HG02759 (cell line): ENCODE measurements around the gene SCAMP1.

Experiments used
- ATAC-seq: cut with Tn5 transposase; IDR thresholded peaks from one replicate; pipeline ENCODE4 v1.9.1; 2021; ENCODE audit warnings: mild to moderate bottlenecking, moderate library complexity; ENCODE audit not compliant: unreplicated experiment

SCAMP1 gene

GRCh38 chr5:78490709-78491485, 130.5 kb downstream of the SCAMP1 start:
- no peak for ATAC-seq

DNA sequence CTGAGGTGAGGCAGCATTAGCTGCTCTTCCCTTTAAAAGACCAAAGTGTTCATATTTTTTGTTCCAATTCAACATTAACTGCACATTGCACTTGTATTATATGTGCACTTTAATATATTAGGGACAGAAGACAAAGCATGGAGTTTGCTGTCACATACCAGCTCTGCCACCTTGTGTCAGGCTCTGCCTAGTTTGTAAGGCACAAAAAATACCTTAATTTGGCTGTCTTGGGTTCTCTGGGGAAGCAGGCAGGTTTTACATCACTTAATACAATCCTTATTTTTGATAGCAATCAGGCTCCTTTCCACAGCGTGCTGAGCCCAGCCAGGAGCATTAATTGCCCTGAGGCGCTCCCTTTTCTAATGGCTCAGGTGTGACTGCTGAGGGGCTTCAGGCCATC, 131.8 kb downstream of the SCAMP1 start:
- no peak for ATAC-seq

- no peak for ATAC-seq
Measured at GRCh38 chr5:78492650-78493049, 132.2 kb downstream of the SCAMP1 start.

DNA sequence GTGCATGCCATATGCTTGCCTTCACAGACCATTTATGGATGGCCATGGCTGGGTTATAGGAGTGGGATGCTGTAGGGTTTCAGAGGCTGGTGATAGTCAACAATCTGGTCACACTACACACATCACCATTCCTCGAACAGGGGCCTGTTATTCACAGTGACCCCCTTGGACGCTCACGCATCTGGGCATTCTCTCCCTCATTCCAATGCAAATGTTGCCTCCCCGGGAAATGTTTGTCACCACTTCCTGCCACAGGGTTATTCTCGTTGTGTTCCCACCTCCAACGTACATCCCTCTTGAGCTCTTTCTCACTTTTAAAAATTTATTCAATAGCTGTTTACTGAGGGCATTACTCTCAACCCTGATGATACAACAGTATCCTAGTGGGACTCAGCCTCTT, 135.4 kb downstream of the SCAMP1 start:
- ATAC-seq = no peak

- no peak for ATAC-seq
Measured at GRCh38 chr5:78496373-78496772, 136.0 kb downstream of the SCAMP1 start.

DNA sequence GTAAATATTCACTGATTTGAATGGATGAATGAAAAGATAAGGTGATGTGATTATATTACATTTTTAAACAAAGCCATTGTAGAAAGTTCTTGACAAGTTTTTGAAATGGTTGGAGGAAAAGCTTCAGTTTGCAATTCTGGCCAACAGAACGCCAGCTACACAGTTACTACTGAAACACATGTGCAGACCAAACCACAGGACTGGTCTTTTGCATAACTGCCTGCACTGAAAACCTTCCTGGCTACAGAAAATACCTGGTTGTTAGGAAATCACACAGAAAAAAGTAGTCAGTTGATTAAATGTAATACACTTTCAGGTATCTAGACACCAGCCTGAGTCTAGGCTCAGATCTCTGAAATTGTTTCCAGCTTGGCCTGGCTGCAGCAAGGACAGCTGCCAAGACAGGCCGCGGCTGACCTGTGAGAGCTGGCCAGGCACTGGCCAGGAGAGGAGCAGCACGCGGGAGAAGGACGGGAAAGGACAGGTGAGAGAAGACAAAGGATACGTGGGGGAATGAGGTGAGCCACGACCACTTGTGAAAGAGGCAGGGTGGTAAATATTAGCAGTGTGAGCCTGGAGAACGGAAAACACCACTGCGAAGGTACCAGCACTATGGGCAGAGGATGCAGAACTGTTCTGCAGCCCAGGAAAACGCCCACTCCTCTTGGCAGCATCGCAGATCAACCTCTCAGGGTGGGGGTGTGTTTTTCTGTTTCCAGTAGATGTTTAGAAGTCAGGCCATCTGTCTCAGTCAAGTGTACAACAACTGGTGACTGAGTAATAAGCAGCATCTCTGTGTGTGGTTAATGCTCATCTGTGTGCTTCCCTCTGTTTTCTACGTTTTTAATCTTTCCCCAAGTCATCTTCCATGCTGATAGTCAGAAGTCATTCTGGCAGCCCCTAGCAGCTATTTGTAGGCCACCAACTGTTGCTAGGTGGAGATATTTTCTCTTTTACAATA, 137.4 kb downstream of the SCAMP1 start:
- ATAC-seq = peak; percentile 61

DNA sequence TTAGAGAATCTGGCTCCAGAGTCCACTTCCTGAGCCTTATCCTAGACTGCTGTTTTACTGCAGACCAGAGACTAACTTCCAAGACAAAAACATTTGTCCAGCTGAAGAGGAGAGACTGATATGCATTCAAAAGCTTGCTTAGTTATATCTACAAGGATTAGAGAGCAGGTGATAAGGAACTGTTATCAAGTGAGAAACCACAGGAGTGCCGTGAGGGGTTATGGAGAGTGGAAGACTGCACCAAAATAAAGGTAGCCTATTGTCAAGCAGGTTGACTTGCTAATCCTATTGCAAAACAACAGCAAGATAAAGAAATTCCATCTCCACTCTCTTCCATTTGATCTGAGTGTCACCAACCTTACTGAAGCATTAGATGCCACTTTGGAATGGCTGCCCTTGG, 139.1 kb downstream of the SCAMP1 start:
- no peak for ATAC-seq

DNA sequence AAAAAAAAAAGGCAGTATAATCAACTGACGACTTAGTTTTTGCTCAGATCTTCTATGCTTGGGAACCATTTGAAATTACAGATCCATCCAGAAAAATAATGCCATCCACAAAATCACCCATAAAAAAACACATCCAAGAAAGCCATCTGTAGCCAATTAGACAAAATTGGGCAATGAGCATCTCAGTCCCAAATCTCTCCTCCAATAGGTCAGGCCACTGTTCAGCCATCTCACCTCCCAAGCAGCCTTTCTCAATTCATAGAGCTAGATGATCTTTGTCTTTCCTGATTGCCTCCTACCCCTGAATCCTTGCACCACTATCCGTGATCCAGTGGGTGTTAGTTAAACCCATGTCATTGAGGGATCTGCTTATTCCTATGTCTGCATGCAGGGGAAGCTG, 139.6 kb downstream of the SCAMP1 start:
- no peak for ATAC-seq

DNA sequence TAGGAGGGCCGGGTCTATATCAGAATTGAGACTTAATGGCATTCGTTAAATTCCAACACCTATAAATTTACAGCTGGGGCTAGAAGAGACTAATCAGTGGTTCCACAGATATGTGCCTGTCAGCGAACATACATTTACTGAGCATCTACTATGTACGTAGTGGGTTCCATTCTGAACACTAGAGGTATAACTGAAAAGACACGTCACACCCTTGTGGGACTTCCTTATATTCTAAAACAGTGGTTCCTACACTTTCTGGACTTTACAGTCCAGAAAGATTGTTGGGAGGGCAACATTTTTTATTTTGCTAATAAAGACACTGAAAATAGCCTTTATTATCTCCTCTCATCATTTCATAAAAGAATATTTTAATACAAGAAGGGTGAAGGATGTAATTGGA, 140.5 kb downstream of the SCAMP1 start:
- ATAC-seq = no peak

- no peak for ATAC-seq
Measured at GRCh38 chr5:78501411-78502352, 141.3 kb downstream of the SCAMP1 start.

- ATAC-seq = no peak
Measured at GRCh38 chr5:78503958-78504653, 143.7 kb downstream of the SCAMP1 start.

DNA sequence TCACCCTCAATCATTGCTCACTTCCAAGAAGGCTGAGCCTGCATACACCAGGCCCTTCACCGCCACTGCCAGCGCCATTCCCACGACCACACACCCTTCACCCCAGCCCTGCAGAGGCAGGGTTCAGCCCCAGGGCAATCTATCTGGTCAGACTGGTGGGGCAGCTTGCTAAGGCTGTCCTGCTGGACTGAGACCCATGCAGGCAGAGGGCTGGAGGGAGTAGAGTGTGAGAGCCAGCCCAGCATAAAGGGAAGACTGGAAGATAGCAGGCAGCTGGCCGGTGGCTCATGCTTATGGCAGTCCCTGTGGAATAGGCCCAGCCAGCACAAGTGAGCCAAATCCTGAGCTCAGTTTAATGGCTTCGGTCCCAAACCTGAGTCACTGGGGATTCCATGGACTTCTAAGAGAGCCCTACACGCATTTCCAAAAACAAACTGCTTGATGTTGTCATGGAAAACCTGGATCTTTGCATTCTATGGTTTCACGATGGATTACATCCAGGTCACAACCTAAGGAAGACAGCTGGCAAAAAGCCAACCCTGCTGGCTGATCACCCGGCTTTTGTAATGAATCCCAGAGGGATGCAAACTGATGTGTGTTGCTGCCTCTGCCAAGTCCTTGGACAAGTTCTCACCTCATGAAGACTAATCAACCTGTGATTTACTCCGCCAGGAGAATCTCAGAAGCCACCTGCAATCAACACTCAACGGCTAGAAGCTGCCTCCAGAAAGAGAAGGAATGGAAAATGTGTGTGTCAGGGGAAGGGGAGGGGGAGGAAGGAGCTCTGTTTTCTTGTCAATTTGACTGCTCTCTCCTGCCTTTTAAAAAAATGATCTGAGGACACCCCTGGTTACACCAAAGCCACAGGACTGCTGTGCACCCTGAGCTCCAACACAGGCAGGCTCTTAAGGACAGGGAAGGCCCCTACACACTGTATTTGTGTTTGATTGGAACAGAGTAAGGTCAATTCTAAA, 144.6 kb downstream of the SCAMP1 start:
- no peak for ATAC-seq

DNA sequence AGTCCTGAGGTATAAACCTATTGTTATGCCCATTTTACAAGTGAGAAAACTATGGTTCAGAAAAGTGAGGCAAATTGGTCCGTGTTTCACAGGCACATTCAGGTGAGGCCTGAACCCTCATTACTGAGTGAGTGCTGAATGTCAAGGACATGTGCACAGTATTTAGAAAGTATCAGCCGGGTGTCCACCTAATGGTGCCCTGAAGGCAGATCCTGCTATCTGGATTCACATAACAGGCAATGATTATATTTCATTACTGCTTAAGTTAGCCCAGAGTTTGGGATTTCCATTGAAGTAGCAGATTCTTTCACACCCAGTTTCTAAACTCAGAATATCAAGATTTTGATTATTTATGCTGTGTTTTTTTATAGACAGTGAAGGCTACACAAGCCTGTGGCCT, 145.4 kb downstream of the SCAMP1 start:
- ATAC-seq = no peak

- no peak for ATAC-seq
Measured at GRCh38 chr5:78506261-78507024, 146.0 kb downstream of the SCAMP1 start.

DNA sequence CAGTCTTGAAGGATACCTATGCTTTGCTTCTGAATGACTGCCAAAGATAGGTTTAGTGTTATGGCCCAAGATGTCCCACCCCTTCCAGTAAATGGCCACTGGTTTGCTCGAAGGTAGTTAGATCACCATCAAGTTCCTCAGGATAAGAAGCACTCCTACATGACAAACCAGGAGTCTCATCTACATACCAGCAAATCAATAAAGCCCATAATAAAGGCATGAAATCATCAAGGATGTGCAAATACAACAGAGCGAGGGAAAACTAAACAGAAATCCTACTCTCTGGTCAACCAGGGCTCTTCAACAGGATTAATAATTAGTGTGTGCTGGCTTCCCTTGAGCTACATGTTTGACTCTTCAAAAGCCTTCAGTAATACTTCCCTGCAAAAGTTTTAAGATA, 147.1 kb downstream of the SCAMP1 start:
- ATAC-seq = no peak

DNA sequence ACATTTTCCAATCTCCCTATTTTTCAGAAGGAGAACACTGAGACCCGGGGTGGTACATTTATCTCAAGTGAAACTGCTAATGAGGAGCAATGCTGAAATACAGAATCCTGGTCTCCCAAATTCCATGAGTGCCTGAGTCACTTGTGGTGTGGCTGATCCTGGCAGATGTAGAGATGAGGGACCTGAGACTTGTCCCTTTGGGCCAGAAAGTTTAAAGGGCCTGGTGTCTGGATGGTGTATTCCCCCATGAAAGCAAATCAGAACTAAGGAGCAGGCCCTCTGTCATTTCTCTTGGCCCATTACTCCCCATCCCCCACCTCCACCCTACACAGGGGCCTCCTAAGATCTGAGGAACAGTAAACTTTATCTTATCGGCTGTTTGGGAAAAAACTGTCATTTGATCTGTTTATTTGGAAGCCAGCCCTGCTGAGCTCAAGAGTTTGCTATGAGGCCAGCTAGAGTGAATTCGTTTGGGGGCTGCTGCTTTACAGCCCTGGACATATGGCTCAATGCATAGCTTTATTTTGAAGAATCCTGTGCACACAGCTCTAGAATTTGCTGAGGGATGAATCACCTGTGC, 147.9 kb downstream of the SCAMP1 start:
- ATAC-seq = no peak

DNA sequence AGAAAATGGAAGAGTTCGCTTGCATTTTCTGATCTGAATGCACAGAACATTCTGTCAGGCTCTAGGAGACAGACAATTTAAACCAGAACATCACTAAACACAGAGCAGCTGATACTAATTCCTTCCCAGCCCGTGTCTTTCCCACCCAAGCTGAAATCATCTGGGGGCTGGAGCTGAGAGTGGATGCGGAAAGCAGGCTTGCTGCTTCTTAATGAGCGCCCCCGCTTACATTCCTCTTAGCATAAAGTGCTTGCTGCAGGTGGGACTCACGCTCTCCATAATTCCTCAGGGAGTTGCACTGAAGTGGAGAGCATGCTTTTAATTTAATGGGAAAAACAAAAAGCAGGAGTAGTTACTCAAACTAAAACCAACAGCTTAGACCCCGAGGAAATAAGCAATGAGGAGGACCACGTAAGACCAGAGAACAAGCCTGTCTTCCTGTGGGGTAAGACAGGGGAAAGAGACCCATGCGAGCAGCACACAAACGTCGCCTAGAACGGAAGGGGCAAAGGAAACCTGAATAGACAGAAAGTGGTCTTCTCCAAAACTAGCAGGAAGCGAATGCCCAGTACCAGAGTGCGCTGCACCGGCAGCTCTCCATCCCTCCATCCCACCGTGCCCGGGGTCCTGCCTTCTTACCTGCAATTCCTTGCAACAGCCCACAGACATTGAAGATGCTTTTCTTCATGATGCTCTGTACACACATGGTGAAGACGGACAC, 148.9 kb downstream of the SCAMP1 start:
- ATAC-seq = no peak
